KMS-11 (cell line): ENCODE measurements around the gene RCAN2.

Experiments
- H2AFZ ChIP-seq: fragments of 200-600 bp; sonication (generic); 2 replicates; pipeline ENCODE4 v1.6.1; 2016; ENCODE audit warnings: antibody characterized with exemption, mixed run types, low read depth
- H3K27ac ChIP-seq: fragments of 200-600 bp; sonication (generic); 2 replicates; pipeline ENCODE4 v1.6.1; 2016; ENCODE audit warnings: mild to moderate bottlenecking, mixed run types
- H3K27me3 ChIP-seq: fragments of 200-600 bp; sonication (generic); 2 replicates; pipeline ENCODE4 v1.6.1; 2017; ENCODE audit warnings: mild to moderate bottlenecking, low read depth, mixed run types, moderate library complexity; ENCODE audit not compliant: insufficient read depth
- H3K36me3 ChIP-seq: fragments of 200-600 bp; sonication (generic); 2 replicates; pipeline ENCODE4 v1.6.1; 2017; ENCODE audit warnings: mild to moderate bottlenecking, mixed run types; ENCODE audit not compliant: insufficient read depth
- H3K4me1 ChIP-seq: fragments of 200-600 bp; sonication (generic); 2 replicates; pipeline ENCODE4 v1.6.1; 2016; ENCODE audit warnings: mild to moderate bottlenecking, low read depth, mixed run types; ENCODE audit not compliant: poor library complexity, severe bottlenecking
- H3K4me2 ChIP-seq: fragments of 200-600 bp; sonication (generic); 2 replicates; pipeline ENCODE4 v1.7.0; 2016; ENCODE audit warnings: mild to moderate bottlenecking, mixed run types
- H3K4me3 ChIP-seq: fragments of 200-600 bp; sonication (generic); IDR thresholded peaks from 2 replicates; pipeline ENCODE4 v1.6.1; 2017; ENCODE audit warnings: low read depth, low read length, mixed read lengths; ENCODE audit not compliant: insufficient read depth
- H3K79me2 ChIP-seq: fragments of 200-600 bp; sonication (generic); 2 replicates; pipeline ENCODE4 v1.6.1; 2016; ENCODE audit warnings: low read depth, mixed run types; ENCODE audit not compliant: insufficient read depth
- H3K9ac ChIP-seq: fragments of 200-600 bp; sonication (generic); 2 replicates; pipeline ENCODE4 v1.6.1; 2016; ENCODE audit warnings: mild to moderate bottlenecking, mixed run types
- H4K20me1 ChIP-seq: fragments of 200-600 bp; sonication (generic); 2 replicates; pipeline ENCODE4 v1.6.1; 2016; ENCODE audit warnings: mild to moderate bottlenecking, mixed run types; ENCODE audit not compliant: insufficient read depth
- TF ChIP-seq, protein P1 (sequence below): fragments of 200-600 bp; sonication (generic); conservative IDR thresholded peaks from 2 replicates; pipeline ENCODE4 v1.6.1; 2017; ENCODE audit warnings: low read depth, mild to moderate bottlenecking, antibody characterized with exemption, low read length, moderate library complexity, mixed read lengths

RCAN2 gene

DNA sequence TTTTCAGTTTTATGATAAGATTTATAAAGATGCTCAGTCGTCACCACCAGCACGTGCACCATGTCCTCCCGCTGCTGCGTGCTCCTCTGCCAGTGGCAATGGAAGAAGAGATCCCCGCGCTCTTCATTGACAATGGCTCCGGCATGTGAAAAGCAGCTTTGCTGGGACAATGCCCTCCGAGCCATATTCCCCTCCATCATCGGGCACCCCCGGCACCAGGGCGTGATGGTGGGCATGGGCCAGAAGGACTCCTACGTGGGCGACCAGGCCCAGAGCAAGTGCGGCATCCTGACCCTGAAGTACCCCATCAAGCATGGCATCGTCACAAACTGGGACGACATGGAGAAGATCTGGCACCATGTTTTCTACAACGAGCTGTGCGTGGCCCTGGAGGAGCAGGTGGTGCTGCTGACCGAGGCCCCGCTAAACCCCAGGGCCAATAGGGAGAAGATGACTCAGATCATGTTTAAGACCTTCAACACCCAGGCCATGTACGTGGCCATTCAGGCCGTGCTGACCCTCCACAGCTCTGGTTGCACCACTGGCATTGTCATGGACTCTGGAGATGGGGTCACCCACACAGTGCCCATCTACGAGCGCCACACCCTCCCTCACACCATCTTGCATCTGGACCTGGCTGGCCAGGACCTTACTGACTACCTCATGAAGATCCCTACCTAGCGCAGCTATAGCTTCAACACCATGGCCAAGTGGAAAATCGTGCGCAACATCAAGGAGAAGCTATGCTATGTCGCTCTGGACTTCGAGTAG, 286.2 kb downstream of the RCAN2 start:
- TF ChIP-seq, protein P1, sequence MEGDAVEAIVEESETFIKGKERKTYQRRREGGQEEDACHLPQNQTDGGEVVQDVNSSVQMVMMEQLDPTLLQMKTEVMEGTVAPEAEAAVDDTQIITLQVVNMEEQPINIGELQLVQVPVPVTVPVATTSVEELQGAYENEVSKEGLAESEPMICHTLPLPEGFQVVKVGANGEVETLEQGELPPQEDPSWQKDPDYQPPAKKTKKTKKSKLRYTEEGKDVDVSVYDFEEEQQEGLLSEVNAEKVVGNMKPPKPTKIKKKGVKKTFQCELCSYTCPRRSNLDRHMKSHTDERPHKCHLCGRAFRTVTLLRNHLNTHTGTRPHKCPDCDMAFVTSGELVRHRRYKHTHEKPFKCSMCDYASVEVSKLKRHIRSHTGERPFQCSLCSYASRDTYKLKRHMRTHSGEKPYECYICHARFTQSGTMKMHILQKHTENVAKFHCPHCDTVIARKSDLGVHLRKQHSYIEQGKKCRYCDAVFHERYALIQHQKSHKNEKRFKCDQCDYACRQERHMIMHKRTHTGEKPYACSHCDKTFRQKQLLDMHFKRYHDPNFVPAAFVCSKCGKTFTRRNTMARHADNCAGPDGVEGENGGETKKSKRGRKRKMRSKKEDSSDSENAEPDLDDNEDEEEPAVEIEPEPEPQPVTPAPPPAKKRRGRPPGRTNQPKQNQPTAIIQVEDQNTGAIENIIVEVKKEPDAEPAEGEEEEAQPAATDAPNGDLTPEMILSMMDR, result no peak
- no peaks in the 10 kb centered on the region for H3K79me2 ChIP-seq
- no peak overlapping the region for H3K4me2 ChIP-seq
- no peaks in the 10 kb centered on the region for H3K27me3 ChIP-seq
- no peak overlapping the region for H2AFZ ChIP-seq
- H3K36me3 ChIP-seq, result no peaks in the 10 kb centered on the region
- H3K4me1 ChIP-seq, result no peaks in the 10 kb centered on the region
- H3K9ac ChIP-seq, result no peak overlapping the region
- H3K27ac ChIP-seq, result no peak overlapping the region
- no peak overlapping the region for H3K4me3 ChIP-seq
- no peaks in the 10 kb centered on the region for H4K20me1 ChIP-seq

DNA sequence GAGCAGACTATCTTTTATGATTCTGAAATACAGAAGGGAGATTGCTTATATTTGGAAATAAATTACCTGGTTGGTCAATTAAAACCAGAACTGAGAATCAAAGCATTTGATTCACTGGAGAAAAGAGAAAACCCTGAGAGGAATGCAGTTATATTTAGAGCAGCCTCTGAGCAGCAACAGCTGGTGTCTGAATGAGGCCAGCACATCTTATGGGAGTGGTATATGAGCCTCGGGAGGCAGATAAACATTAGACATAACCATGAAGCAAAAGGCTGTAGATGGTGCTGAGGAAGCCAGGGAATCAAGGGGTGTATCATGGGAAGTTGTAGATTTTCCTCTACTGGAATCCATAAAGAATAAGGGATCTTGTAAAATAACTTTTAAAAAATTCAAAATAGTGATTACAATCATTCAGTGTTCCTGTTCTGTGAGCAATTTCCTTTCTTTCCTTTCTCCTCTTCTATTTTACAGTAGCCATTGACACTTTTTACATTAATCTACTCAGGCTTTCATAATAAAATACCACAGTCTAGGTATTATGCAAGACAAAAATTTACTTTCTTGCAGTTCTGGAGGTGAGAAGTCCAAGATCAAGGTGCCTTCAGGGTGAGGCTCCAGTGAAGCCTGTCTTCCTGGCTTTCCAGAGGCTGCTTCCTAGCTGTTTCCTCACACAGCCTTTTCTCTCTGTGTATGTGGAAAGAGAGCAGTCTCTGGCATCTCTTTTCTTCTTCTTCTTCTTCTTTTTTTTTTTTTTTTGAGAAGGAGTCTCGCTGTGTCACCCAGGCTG, 287.7 kb downstream of the RCAN2 start:
- no peaks in the 10 kb centered on the region for H3K36me3 ChIP-seq
- no peaks in the 10 kb centered on the region for H4K20me1 ChIP-seq
- no peak overlapping the region for H3K4me2 ChIP-seq
- H3K27ac ChIP-seq, result no peak overlapping the region
- H3K79me2 ChIP-seq, result no peaks in the 10 kb centered on the region
- no peak overlapping the region for H3K9ac ChIP-seq
- no peak overlapping the region for H2AFZ ChIP-seq
- H3K4me3 ChIP-seq, result no peak overlapping the region
- H3K4me1 ChIP-seq, result no peaks in the 10 kb centered on the region
- TF ChIP-seq, protein P1, result no peak
- no peaks in the 10 kb centered on the region for H3K27me3 ChIP-seq

DNA sequence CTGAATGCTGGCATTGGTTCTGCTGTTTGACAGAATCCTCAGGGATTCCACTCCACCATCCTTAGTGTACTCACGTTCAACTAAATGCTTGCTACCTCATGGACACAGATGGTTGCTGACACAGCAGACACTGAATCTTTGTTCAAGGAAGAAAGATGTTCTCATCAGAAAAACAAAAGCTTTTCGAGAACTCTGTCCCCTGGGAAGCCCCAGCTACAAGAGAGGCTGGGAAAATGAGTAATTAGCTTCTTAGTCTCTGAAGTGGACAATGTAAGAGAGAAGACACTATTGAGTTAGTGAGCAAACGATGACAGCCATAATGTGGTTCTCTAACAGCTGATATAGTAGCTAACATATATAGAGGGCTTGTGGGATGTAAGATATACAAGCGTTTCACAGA, 289.5 kb downstream of the RCAN2 start:
- Histone ChIP-seq H3K9ac (no peak overlapping the region), H3K4me3 (no peak overlapping the region), H2AFZ (no peak overlapping the region), H3K4me1 (no peaks in the 10 kb centered on the region), H3K36me3 (no peaks in the 10 kb centered on the region), H3K27ac (no peak overlapping the region), H3K79me2 (no peaks in the 10 kb centered on the region), H4K20me1 (no peaks in the 10 kb centered on the region), H3K4me2 (no peak overlapping the region), H3K27me3 (no peaks in the 10 kb centered on the region)
- TF ChIP-seq, protein P1, result no peak

DNA sequence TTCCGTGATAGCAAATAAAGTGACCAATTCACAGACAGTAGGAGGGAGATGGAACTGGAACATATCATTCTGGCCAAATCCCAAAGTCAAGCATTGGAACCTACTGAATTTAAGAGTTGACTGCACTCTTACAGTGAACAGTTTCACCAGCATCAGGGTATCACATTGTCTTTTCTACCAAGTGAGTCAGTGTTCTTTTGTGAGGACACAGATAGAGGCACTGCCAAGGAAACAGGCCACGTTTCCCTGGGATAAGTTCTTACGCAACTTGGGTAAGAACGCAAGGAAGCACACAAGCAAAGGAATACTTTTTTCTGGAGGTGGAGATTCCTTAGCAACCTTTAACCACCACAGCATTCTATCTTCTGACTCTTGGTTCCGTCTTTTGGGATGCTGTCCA, 291.9 kb downstream of the RCAN2 start:
- Histone ChIP-seq H3K4me3 (no peak overlapping the region), H4K20me1 (no peaks in the 10 kb centered on the region), H3K27ac (no peak overlapping the region), H3K9ac (no peak overlapping the region), H3K4me2 (no peak overlapping the region), H3K36me3 (no peaks in the 10 kb centered on the region), H3K4me1 (no peaks in the 10 kb centered on the region), H3K27me3 (no peaks in the 10 kb centered on the region), H3K79me2 (no peaks in the 10 kb centered on the region), H2AFZ (no peak overlapping the region)
- TF ChIP-seq, protein P1, result no peak
